Smooth muscle cell (in vitro differentiated cells): ENCODE measurements around the gene RHBDD3. TPM values are rescaled to one million over a fixed set of nuclear protein-coding genes. Genes with fewer than 3 reads are reported as not detected.

Experiments
- DNase-seq: peaks from one replicate; lab custom pipeline; 2025; ENCODE audit not compliant: unreplicated experiment; lab: John Stamatoyannopoulos, UW
- H2AFZ ChIP-seq: fragments of 200-600 bp; sonication (generic); 2 replicates; pipeline ENCODE4 v1.6.0; 2016; ENCODE audit warnings: antibody characterized with exemption, low read depth, mild to moderate bottlenecking
- H3F3A ChIP-seq: fragments of 200-600 bp; sonication (generic); 2 replicates; pipeline ENCODE4 v1.6.0; 2017; ENCODE audit warnings: antibody characterized with exemption, low read depth
- H3K27ac ChIP-seq: fragments of 200-600 bp; sonication (generic); 2 replicates; pipeline ENCODE4 v1.5.1; 2016; ENCODE audit warnings: low read depth, mild to moderate bottlenecking
- H3K27me3 ChIP-seq: fragments of 200-600 bp; sonication (generic); 2 replicates; pipeline ENCODE4 v1.6.1; 2016; ENCODE audit warnings: low read depth, mild to moderate bottlenecking
- H3K36me3 ChIP-seq: fragments of 200-600 bp; sonication (generic); 2 replicates; pipeline ENCODE4 v1.5.1; 2016; ENCODE audit warnings: low read depth
- H3K4me1 ChIP-seq: fragments of 200-600 bp; sonication (generic); 2 replicates; pipeline ENCODE4 v1.5.1; 2016; ENCODE audit warnings: low read depth
- H3K4me2 ChIP-seq: fragments of 200-600 bp; sonication (generic); 2 replicates; pipeline ENCODE4 v1.6.0; 2016; ENCODE audit warnings: mild to moderate bottlenecking
- H3K4me3 ChIP-seq: fragments of 200-600 bp; sonication (generic); 2 replicates; pipeline ENCODE4 v1.5.1; 2016; ENCODE audit warnings: mild to moderate bottlenecking
- H3K79me2 ChIP-seq: fragments of 200-600 bp; sonication (generic); 2 replicates; pipeline ENCODE4 v1.6.0; 2016; ENCODE audit warnings: low read depth, mild to moderate bottlenecking
- H3K9ac ChIP-seq: fragments of 200-600 bp; sonication (generic); 2 replicates; pipeline ENCODE4 v1.6.0; 2016; ENCODE audit warnings: low read depth
- H3K9me3 ChIP-seq: fragments of 200-600 bp; sonication (generic); replicated peaks from 2 replicates; pipeline ENCODE4 v1.5.1; 2016; ENCODE audit warnings: low read depth
- H4K20me1 ChIP-seq: fragments of 200-600 bp; sonication (generic); 2 replicates; pipeline ENCODE4 v1.6.0; 2016; ENCODE audit warnings: low read depth
- CTCF ChIP-seq: fragments of 200-600 bp; sonication (generic); IDR thresholded peaks from 2 replicates; pipeline ENCODE4 v1.5.1; 2017; ENCODE audit warnings: borderline replicate concordance, mild to moderate bottlenecking, antibody characterized with exemption; ENCODE audit not compliant: insufficient read depth, poor library complexity, severe bottlenecking
- WGBS: methylation state at CpG from one replicate; pipeline ENCODE4 v1.1.7; 2016; ENCODE audit warnings: low lambda C conversion rate; 5-methylcytosine and 5-hydroxymethylcytosine counted together
- polyA plus RNA-seq: library from polyadenylated mRNA; unstranded; fragments of >200 nt; fragmentation: Nextera tagmentation; extraction: Ambion mirVana; gene quantifications from 2 replicates; pipeline ENCODE4 v1.2.1, GENCODE V29; 2016
- total RNA-seq: library from RNA; depleted of rRNA; stranded (reverse); fragments of >200 nt; gene quantifications from 2 replicates; pipeline ENCODE4 v1.2.3, GENCODE V29; 2014

RHBDD3 gene
- total and polyA plus RNA-seq, 2 experiments from 2014 or later: 16.5 to 39.1 TPM

GRCh38 chr22:29213493-29213892, 54.3 kb downstream of the RHBDD3 start:
- no peaks in the 10 kb centered on the region for H3K36me3 ChIP-seq
- no peaks in the 10 kb centered on the region for H3K27me3 ChIP-seq
- no peak overlapping the region for H3K9ac ChIP-seq
- H3K79me2 ChIP-seq: no peaks in the 10 kb centered on the region
- no peaks in the 10 kb centered on the region for H3K9me3 ChIP-seq
- no peaks in the 10 kb centered on the region for H3K4me1 ChIP-seq
- no peaks in the 10 kb centered on the region for H4K20me1 ChIP-seq
- no peak for DNase-seq
- H2AFZ ChIP-seq: no peak overlapping the region
- H3K4me3 ChIP-seq: no peak overlapping the region
- TF ChIP-seq CTCF: no peak
- no peak overlapping the region for H3K4me2 ChIP-seq
- WGBS: 94% methylated on average over 9 of the region's 9 CpGs
- H3F3A ChIP-seq: no peaks in the 10 kb centered on the region
- no peak overlapping the region for H3K27ac ChIP-seq

DNA sequence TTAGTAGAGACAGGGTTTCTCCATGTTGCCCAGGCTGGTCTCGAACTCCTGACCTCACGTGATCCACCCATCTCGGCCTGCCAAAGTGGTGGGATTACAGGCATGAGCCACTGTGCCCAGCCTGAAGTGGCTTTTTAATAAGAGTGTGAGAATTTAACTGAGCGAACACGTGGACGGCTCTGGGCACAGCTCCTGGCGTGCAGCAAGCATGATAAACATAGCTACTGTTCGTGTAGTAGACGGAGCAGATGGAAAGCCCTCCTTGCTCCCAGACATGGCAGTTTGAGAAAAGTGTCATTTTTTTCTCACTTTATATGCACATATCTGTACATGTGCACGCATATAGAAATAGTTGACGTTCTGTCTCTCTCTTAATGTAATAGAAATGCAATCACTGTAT, 55.0 kb downstream of the RHBDD3 start:
- 96% methylated on average over 11 of the region's 11 CpGs for WGBS
- DNase-seq: no peak
- H3F3A ChIP-seq: no peaks in the 10 kb centered on the region

DNA sequence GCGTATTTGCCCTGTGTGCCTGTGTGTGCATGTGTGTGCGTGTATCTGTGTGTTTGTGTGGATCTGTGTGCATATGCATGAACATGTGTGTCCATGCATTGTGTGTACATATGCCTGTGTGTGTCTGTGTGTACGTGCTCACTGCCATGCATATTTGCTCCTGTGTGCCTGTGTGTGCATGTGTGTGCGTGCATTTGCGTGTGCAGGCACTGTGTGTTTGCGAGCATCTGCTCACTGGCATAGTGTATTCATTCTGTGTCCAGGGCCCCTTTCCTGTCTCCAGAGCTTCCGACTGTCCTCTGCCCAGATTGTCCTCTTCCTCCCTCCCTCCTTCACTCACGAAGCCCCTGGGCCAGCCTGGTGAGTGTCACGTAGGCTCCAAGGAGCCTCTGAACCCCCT, 56.3 kb downstream of the RHBDD3 start:
- H3K36me3 ChIP-seq: no peaks in the 10 kb centered on the region
- DNase-seq: no peak
- no peaks in the 10 kb centered on the region for H4K20me1 ChIP-seq
- no peak for TF ChIP-seq CTCF
- H3F3A ChIP-seq: no peaks in the 10 kb centered on the region
- H3K4me1 ChIP-seq: peaks cover 6% of the 10 kb centered on the region
- no peaks in the 10 kb centered on the region for H3K9me3 ChIP-seq
- H2AFZ ChIP-seq: no peak overlapping the region
- H3K27ac ChIP-seq: no peak overlapping the region
- H3K4me2 ChIP-seq: no peak overlapping the region
- H3K4me3 ChIP-seq: no peak overlapping the region
- no peaks in the 10 kb centered on the region for H3K79me2 ChIP-seq
- 91% methylated on average over 9 of the region's 9 CpGs for WGBS
- H3K27me3 ChIP-seq: no peaks in the 10 kb centered on the region
- no peak overlapping the region for H3K9ac ChIP-seq

More for the DNA sequence above, 55.0 kb downstream of the RHBDD3 start:
- H3K4me3 ChIP-seq: no peak overlapping the region
- no peaks in the 10 kb centered on the region for H3K36me3 ChIP-seq
- H3K79me2 ChIP-seq: no peaks in the 10 kb centered on the region
- no peaks in the 10 kb centered on the region for H3K4me1 ChIP-seq
- no peak overlapping the region for H3K27ac ChIP-seq
- no peak overlapping the region for H3K4me2 ChIP-seq
- H2AFZ ChIP-seq: no peak overlapping the region
- H3K9me3 ChIP-seq: no peaks in the 10 kb centered on the region
- H3K27me3 ChIP-seq: no peaks in the 10 kb centered on the region
- TF ChIP-seq CTCF: no peak
- H4K20me1 ChIP-seq: no peaks in the 10 kb centered on the region
- no peak overlapping the region for H3K9ac ChIP-seq

- WGBS: 90% methylated on average over 11 of the region's 11 CpGs
Measured at GRCh38 chr22:29211066-29211465, 56.7 kb downstream of the RHBDD3 start.

More at GRCh38 chr22:29211066-29211465, 56.7 kb downstream of the RHBDD3 start:
- Histone ChIP-seq H3K27ac (no peak overlapping the region), H3K36me3 (no peaks in the 10 kb centered on the region), H3K4me3 (no peak overlapping the region), H3K9ac (no peak overlapping the region), H3K4me2 (no peak overlapping the region), H3K9me3 (no peaks in the 10 kb centered on the region), H4K20me1 (no peaks in the 10 kb centered on the region), H3K4me1 (peaks cover 6% of the 10 kb centered on the region), H3K27me3 (no peaks in the 10 kb centered on the region), H3F3A (no peaks in the 10 kb centered on the region), H2AFZ (no peak overlapping the region), H3K79me2 (no peaks in the 10 kb centered on the region)
- DNase-seq: no peak
- TF ChIP-seq CTCF: no peak
